HFF-Myc (cell line): ENCODE measurements around the gene CAMK2A.
A peak's percentile ranks its signal among the peaks of the same experiment; 100 is the strongest.

Source experiments
- DNase-seq: peaks from one replicate; pipeline ENCODE4 v3.0.0-alpha.2; 2011; ENCODE audit warnings: low read depth; ENCODE audit errors: extremely low read depth
- H3K4me3 ChIP-seq: replicated peaks from 2 replicates; pipeline ENCODE4 v1.5.1; 2011; ENCODE audit warnings: low read depth, mild to moderate bottlenecking, control low read depth, low read length
- CTCF ChIP-seq: IDR thresholded peaks from 2 replicates; pipeline ENCODE4 v1.5.1; 2012; ENCODE audit warnings: mild to moderate bottlenecking, low read depth, low read length, control low read depth; ENCODE audit errors: missing control alignments

The CAMK2A gene

GRCh38 chr5:150305557-150305956 lies 16.0 kb upstream of the CAMK2A start:
- H3K4me3 ChIP-seq = no peak overlapping the region
- DNase-seq = no peak
- TF ChIP-seq CTCF = no peak

GRCh38 chr5:150305095-150305494 lies 15.5 kb upstream of the CAMK2A start:
- no peak overlapping the region for H3K4me3 ChIP-seq
- no peak for DNase-seq
- no peak for TF ChIP-seq CTCF

GRCh38 chr5:150304481-150305081 lies 15.0 kb upstream of the CAMK2A start:
- TF ChIP-seq CTCF = no peak
- no peak overlapping the region for H3K4me3 ChIP-seq

GRCh38 chr5:150303660-150304386 lies 14.2 kb upstream of the CAMK2A start:
- no peak for DNase-seq
- H3K4me3 ChIP-seq = no peak overlapping the region
- TF ChIP-seq CTCF = no peak

More at GRCh38 chr5:150304481-150305081, 15.0 kb upstream of the CAMK2A start:
- DNase-seq = no peak

GRCh38 chr5:150303070-150303615 lies 13.6 kb upstream of the CAMK2A start:
- peak overlapping the region; percentile 32; the same call in 1 of the 2 replicates for H3K4me3 ChIP-seq
- no peak for DNase-seq
- no peak for TF ChIP-seq CTCF

GRCh38 chr5:150302301-150303069 lies 12.9 kb upstream of the CAMK2A start, which contains the start of gene ARSI:
TSS of gene ARSI (minus strand) at chr5:150302905. CDS start at chr5:150302373, 532 bp downstream.
- DNase-seq = no peak
- peak within 1 kb of the TSS; percentile 32 for H3K4me3 ChIP-seq
- peak; percentile 11 for TF ChIP-seq CTCF
